ENCODE results near the gene DCUN1D1. TPM values are rescaled to one million over a fixed set of nuclear protein-coding genes. Genes with fewer than 3 reads are reported as not detected.

The DCUN1D1 gene
- total RNA-seq, 3 donors from 2014 or later (not counting 1 experiment from before 2014, with no cell fraction given), result 46.5 to 62.0 (median 51.7) TPM

DNA sequence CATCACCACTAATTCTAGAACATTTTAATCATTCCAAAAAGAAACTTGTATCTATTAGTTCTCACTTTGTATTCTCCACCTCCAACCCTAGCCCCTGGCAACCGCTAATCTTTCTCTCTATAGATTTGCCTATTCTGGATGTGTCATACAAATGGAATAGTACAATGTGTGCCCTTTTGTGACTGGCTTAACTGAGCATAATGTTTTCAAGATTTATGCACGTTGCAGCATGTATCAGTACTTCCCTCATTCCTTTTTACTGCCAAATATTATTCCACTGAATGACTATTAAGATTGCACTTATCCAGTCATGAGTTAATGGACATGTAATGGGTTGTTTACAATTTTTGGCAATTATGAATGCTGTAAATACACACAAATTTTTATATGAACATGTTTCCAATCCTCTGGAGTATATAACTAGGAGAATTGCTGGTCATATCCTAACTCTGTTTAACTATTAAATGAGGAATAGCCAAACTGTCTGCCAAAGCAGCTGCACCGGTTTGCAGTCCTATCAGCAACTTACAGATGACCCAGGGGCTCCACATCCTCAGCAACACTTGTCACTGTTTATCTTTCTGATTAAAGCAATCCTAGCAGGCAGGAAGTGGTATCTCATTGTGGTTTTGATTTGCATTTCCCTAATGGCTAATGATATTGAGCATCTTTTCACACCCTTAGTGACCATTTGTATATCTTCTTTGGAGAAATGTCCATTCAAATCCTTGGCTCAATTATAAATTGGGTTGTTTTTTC is 42.9 kb downstream of the DCUN1D1 start:
- Histone ChIP-seq H3K36me3 (ENCODE audit: control insufficient read depth, insufficient read depth, low read length) (peaks cover 2% of the 10 kb centered on the region), H3K9me3 (ENCODE audit: control insufficient read depth, insufficient read depth, low read length) (no peaks in the 10 kb centered on the region), H3K4me1 (ENCODE audit: control insufficient read depth, insufficient read depth, low read length) (peaks cover 4% of the 10 kb centered on the region), H3K4me3 (ENCODE audit: low read length) (no peak overlapping the region), H3K27me3 (ENCODE audit: control insufficient read depth, insufficient read depth, low read length) (no peaks in the 10 kb centered on the region), H3K27ac (ENCODE audit: low read length) (no peak overlapping the region)
- WGBS (ENCODE audit: insufficient coverage), result 61% methylated on average over 3 of the region's 3 CpGs
- H3K4me1 Mint-ChIP-seq, result peaks cover 11 to 14% of the 10 kb centered on the region in 2 donors
- TF ChIP-seq, protein P1, sequence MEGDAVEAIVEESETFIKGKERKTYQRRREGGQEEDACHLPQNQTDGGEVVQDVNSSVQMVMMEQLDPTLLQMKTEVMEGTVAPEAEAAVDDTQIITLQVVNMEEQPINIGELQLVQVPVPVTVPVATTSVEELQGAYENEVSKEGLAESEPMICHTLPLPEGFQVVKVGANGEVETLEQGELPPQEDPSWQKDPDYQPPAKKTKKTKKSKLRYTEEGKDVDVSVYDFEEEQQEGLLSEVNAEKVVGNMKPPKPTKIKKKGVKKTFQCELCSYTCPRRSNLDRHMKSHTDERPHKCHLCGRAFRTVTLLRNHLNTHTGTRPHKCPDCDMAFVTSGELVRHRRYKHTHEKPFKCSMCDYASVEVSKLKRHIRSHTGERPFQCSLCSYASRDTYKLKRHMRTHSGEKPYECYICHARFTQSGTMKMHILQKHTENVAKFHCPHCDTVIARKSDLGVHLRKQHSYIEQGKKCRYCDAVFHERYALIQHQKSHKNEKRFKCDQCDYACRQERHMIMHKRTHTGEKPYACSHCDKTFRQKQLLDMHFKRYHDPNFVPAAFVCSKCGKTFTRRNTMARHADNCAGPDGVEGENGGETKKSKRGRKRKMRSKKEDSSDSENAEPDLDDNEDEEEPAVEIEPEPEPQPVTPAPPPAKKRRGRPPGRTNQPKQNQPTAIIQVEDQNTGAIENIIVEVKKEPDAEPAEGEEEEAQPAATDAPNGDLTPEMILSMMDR (IDR thresholded peaks at IDR 0.05), result no peak
- H3K36me3 Mint-ChIP-seq, result no peaks in the 10 kb centered on the region
- intact Hi-C loops (cut with micrococcal nuclease), result no loop called here
- peak in 1 of 2 donors; percentile 18 for DNase-seq
- H3K27me3 Mint-ChIP-seq (ENCODE audit: low read depth in 2 of 2), result no peaks in the 10 kb centered on the region
- H3K27ac Mint-ChIP-seq, result peak overlapping the region; percentile 22 to 29
- H3K4me3 Mint-ChIP-seq, result no peak overlapping the region
- ATAC-seq, result peak; percentile 34 to 70 (median 64)
- no peaks in the 10 kb centered on the region for H3K9me3 Mint-ChIP-seq

DNA sequence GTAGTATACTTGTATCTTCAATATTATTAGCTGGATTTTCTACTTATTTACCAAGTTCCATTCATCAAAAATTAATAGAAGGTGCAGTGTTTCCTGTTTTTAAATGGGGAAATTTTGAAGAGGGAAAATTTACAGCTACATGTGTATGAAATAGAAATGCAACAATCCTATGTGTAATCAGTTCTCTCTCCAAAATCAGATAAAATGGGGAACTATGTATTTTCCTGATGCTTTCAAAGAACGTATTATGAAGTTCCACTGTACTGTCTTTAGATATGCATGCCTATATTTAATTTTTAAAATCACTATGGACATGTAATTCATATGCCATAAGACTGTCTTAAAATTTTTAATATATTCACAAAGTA is 43.4 kb downstream of the DCUN1D1 start:
- no peaks in the 10 kb centered on the region for H3K27me3 Mint-ChIP-seq (ENCODE audit: low read depth in 2 of 2)
- Histone ChIP-seq H3K36me3 (ENCODE audit: control insufficient read depth, insufficient read depth, low read length) (peaks cover 2% of the 10 kb centered on the region), H3K27me3 (ENCODE audit: control insufficient read depth, insufficient read depth, low read length) (no peaks in the 10 kb centered on the region), H3K9me3 (ENCODE audit: control insufficient read depth, insufficient read depth, low read length) (no peaks in the 10 kb centered on the region), H3K4me1 (ENCODE audit: control insufficient read depth, insufficient read depth, low read length) (peaks cover 4% of the 10 kb centered on the region), H3K27ac (ENCODE audit: low read length) (no peak overlapping the region), H3K4me3 (ENCODE audit: low read length) (no peak overlapping the region)
- H3K9me3 Mint-ChIP-seq, result peaks cover 2 to 3% of the 10 kb centered on the region in 2 donors
- peaks cover 6% of the 10 kb centered on the region for H3K36me3 Mint-ChIP-seq
- peak overlapping the region in 1 of 2 donors; percentile 22 for H3K27ac Mint-ChIP-seq
- TF ChIP-seq, protein P1 (IDR thresholded peaks at IDR 0.05), result no peak
- DNase-seq (no peak), ATAC-seq (no peak)
- no CpG with 5 or more reads among the region's 1 CpG for WGBS (ENCODE audit: insufficient coverage)
- H3K4me3 Mint-ChIP-seq, result no peak overlapping the region
- peaks cover 11 to 14% of the 10 kb centered on the region in 2 donors for H3K4me1 Mint-ChIP-seq
- intact Hi-C loops (cut with micrococcal nuclease), result no loop called here

DNA sequence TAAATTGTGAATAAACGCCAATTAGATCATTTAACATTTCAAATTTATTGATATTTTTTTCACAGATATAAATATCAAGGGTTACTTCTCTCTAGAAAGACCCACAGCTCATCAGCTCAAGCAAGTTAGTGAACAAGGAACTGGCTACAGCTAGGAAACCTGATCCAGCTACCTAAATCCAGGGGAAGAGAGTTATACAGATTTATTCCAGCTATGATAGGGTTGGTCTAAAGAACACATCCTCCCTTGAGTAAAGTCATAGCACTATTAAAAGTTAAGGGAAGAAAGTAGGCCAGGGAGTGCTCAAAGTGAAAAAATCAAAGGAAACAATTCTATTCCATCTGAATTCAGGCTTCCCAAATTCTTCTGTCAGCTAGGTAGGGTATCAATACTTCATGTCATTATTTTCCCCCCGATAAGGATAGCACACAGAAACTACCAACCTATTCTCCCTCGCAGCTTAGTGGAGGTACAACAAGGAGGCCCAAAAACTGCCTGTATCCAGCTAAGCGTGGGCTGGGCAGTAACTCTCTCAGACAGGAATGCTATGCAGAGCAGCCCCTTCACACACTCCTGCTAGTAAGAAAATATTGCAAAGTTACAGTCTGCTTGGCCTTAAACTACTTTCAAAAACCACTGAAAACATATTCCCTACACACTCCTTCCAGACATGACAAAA is 44.0 kb downstream of the DCUN1D1 start:
- Histone ChIP-seq H3K36me3 (ENCODE audit: control insufficient read depth, insufficient read depth, low read length) (peaks cover 2% of the 10 kb centered on the region), H3K4me3 (ENCODE audit: low read length) (no peak overlapping the region), H3K27ac (ENCODE audit: low read length) (no peak overlapping the region), H3K9me3 (ENCODE audit: control insufficient read depth, insufficient read depth, low read length) (no peaks in the 10 kb centered on the region), H3K27me3 (ENCODE audit: control insufficient read depth, insufficient read depth, low read length) (no peaks in the 10 kb centered on the region), H3K4me1 (ENCODE audit: control insufficient read depth, insufficient read depth, low read length) (peaks cover 4% of the 10 kb centered on the region)
- WGBS (ENCODE audit: insufficient coverage), result 97% methylated on average over 4 of the region's 4 CpGs
- Mint-ChIP-seq H3K36me3 (peaks cover 8% of the 10 kb centered on the region), H3K4me1 (peaks cover 11 to 14% of the 10 kb centered on the region in 2 donors), H3K27ac (no peak overlapping the region), H3K9me3 (peaks cover 2 to 3% of the 10 kb centered on the region in 2 donors), H3K4me3 (no peak overlapping the region), H3K27me3 (ENCODE audit: low read depth in 2 of 2) (no peaks in the 10 kb centered on the region)
- intact Hi-C loops (cut with micrococcal nuclease), result no loop called here
- TF ChIP-seq, protein P1 (IDR thresholded peaks at IDR 0.05), result no peak
- DNase-seq, result no peak
- no peak for ATAC-seq

All from natural killer cell (primary cell).